ENCODE results near the gene CNOT4.
"Not testable (repeated sequence)": the region's sequence is repeated elsewhere in the genome, so short reads cannot be mapped to it uniquely, and the experiment has no call there.

CNOT4 gene

GRCh38 chr7:135361788-135362187 lies 148.1 kb downstream of the CNOT4 start:
- TF ChIP-seq POLR2A (IDR thresholded peaks at IDR 0.05; ENCODE audit: extremely low read depth, insufficient read length) = no peak
- no peak for TF ChIP-seq MYC (IDR thresholded peaks at IDR 0.05; ENCODE audit: low read depth, low read length)
- no peak for TF ChIP-seq MAX (IDR thresholded peaks at IDR 0.05; ENCODE audit: low read depth, low read length)
- TF ChIP-seq CTCF (IDR thresholded peaks at IDR 0.05; ENCODE audit: low read depth, low read length) = no peak
- H3K4me3 ChIP-seq (ENCODE audit: low read depth, low read length) = no peak overlapping the region
- DNase-seq (ENCODE audit: low read depth) = no peak

- no peak overlapping the region for H3K4me3 ChIP-seq (ENCODE audit: low read depth, low read length)
- peak; percentile 8 for DNase-seq (ENCODE audit: low read depth)
- no peak for TF ChIP-seq POLR2A (IDR thresholded peaks at IDR 0.05; ENCODE audit: extremely low read depth, insufficient read length)
- TF ChIP-seq MAX (IDR thresholded peaks at IDR 0.05; ENCODE audit: low read depth, low read length) = no peak
- no peak for TF ChIP-seq CTCF (IDR thresholded peaks at IDR 0.05; ENCODE audit: low read depth, low read length)
- TF ChIP-seq MYC (IDR thresholded peaks at IDR 0.05; ENCODE audit: low read depth, low read length) = no peak
These were observed 150.3 kb downstream of the CNOT4 start for GRCh38 chr7:135359615-135360014.

- no peak overlapping the region for H3K4me3 ChIP-seq (ENCODE audit: low read depth, low read length)
- no peak for DNase-seq (ENCODE audit: low read depth)
- TF ChIP-seq CTCF (IDR thresholded peaks at IDR 0.05; ENCODE audit: low read depth, low read length) = no peak
- no peak for TF ChIP-seq MYC (IDR thresholded peaks at IDR 0.05; ENCODE audit: low read depth, low read length)
- no peak for TF ChIP-seq MAX (IDR thresholded peaks at IDR 0.05; ENCODE audit: low read depth, low read length)
- no peak for TF ChIP-seq POLR2A (IDR thresholded peaks at IDR 0.05; ENCODE audit: extremely low read depth, insufficient read length)
These were observed 154.4 kb downstream of the CNOT4 start for GRCh38 chr7:135355377-135356048.

- TF ChIP-seq MYC (IDR thresholded peaks at IDR 0.05; ENCODE audit: low read depth, low read length) (no peak), POLR2A (IDR thresholded peaks at IDR 0.05; ENCODE audit: extremely low read depth, insufficient read length) (no peak), CTCF (IDR thresholded peaks at IDR 0.05; ENCODE audit: low read depth, low read length) (no peak), MAX (IDR thresholded peaks at IDR 0.05; ENCODE audit: low read depth, low read length) (no peak)
- no peak overlapping the region for H3K4me3 ChIP-seq (ENCODE audit: low read depth, low read length)
- DNase-seq (ENCODE audit: low read depth) = no peak
These were observed 156.1 kb downstream of the CNOT4 start for GRCh38 chr7:135353832-135354231.

- DNase-seq (ENCODE audit: low read depth) = no peak
- TF ChIP-seq CTCF (IDR thresholded peaks at IDR 0.05; ENCODE audit: low read depth, low read length) (no peak), MAX (IDR thresholded peaks at IDR 0.05; ENCODE audit: low read depth, low read length) (no peak), POLR2A (IDR thresholded peaks at IDR 0.05; ENCODE audit: extremely low read depth, insufficient read length) (no peak), MYC (IDR thresholded peaks at IDR 0.05; ENCODE audit: low read depth, low read length) (no peak)
- no peak overlapping the region for H3K4me3 ChIP-seq (ENCODE audit: low read depth, low read length)
These were observed 157.6 kb downstream of the CNOT4 start for GRCh38 chr7:135352285-135352684.

- not testable (repeated sequence) for DNase-seq (ENCODE audit: low read depth); H3K4me3 ChIP-seq (ENCODE audit: low read depth, low read length)
These were observed 158.8 kb downstream of the CNOT4 start for GRCh38 chr7:135351070-135351469.
